Measurements from ENCODE around the gene SEMA4D. TPM values are rescaled to one million over a fixed set of nuclear protein-coding genes. Genes with fewer than 3 reads are reported as not detected.

SEMA4D gene
- total and polyA plus RNA-seq, 2 of the 13 experiments (the other 11 are each of a cell fraction or from before 2014, with no cell fraction given), result 0.13 to 0.16 TPM

- TF ChIP-seq HNF4G (IDR thresholded peaks at IDR 0.05; ENCODE audit: borderline replicate concordance, low read depth, low read length), result peak; percentile 43
- peak; percentile 60; the same call in 1 of the 2 replicates for TF ChIP-seq HNF4G (CRISPR knock-in tag; IDR thresholded peaks at IDR 0.05; ENCODE audit: borderline replicate concordance, low read depth)
- peak; percentile 92 for TF ChIP-seq SALL2 (CRISPR knock-in tag; IDR thresholded peaks at IDR 0.05)
- peak; percentile 73; the same call in 1 of the 2 replicates for TF ChIP-seq ZNF30 (CRISPR knock-in tag; IDR thresholded peaks at IDR 0.05)
- TF ChIP-seq DMAP1 (CRISPR knock-in tag; IDR thresholded peaks at IDR 0.05), result peak; percentile 100
- TF ChIP-seq, protein P1, sequence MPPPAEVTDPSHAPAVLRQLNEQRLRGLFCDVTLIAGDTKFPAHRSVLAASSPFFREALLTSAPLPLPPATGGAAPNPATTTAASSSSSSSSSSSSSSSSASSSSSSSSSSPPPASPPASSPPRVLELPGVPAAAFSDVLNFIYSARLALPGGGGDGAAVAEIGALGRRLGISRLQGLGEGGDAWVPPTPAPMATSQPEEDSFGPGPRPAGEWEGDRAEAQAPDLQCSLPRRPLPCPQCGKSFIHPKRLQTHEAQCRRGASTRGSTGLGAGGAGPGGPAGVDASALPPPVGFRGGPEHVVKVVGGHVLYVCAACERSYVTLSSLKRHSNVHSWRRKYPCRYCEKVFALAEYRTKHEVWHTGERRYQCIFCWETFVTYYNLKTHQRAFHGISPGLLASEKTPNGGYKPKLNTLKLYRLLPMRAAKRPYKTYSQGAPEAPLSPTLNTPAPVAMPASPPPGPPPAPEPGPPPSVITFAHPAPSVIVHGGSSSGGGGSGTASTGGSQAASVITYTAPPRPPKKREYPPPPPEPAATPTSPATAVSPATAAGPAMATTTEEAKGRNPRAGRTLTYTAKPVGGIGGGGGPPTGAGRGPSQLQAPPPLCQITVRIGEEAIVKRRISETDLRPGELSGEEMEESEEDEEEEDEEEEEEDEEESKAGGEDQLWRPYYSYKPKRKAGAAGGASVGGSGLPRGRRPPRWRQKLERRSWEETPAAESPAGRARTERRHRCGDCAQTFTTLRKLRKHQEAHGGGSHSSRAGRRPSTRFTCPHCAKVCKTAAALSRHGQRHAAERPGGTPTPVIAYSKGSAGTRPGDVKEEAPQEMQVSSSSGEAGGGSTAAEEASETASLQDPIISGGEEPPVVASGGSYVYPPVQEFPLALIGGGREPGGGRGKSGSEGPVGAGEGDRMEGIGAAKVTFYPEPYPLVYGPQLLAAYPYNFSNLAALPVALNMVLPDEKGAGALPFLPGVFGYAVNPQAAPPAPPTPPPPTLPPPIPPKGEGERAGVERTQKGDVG (CRISPR knock-in tag; IDR thresholded peaks at IDR 0.05; ENCODE audit: borderline replicate concordance), result peak; percentile 62; the same call in 1 of the 2 replicates
- TF ChIP-seq ZNF530 (CRISPR knock-in tag; IDR thresholded peaks at IDR 0.05; ENCODE audit: low read depth), result no peak
- TF ChIP-seq TAF15 (IDR thresholded peaks at IDR 0.05; ENCODE audit: low read depth, low read length, poor library complexity, severe bottlenecking), result no peak
- TF ChIP-seq, protein P2, sequence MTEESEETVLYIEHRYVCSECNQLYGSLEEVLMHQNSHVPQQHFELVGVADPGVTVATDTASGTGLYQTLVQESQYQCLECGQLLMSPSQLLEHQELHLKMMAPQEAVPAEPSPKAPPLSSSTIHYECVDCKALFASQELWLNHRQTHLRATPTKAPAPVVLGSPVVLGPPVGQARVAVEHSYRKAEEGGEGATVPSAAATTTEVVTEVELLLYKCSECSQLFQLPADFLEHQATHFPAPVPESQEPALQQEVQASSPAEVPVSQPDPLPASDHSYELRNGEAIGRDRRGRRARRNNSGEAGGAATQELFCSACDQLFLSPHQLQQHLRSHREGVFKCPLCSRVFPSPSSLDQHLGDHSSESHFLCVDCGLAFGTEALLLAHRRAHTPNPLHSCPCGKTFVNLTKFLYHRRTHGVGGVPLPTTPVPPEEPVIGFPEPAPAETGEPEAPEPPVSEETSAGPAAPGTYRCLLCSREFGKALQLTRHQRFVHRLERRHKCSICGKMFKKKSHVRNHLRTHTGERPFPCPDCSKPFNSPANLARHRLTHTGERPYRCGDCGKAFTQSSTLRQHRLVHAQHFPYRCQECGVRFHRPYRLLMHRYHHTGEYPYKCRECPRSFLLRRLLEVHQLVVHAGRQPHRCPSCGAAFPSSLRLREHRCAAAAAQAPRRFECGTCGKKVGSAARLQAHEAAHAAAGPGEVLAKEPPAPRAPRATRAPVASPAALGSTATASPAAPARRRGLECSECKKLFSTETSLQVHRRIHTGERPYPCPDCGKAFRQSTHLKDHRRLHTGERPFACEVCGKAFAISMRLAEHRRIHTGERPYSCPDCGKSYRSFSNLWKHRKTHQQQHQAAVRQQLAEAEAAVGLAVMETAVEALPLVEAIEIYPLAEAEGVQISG (CRISPR knock-in tag; IDR thresholded peaks at IDR 0.05), result peak; percentile 96
- TF ChIP-seq POLR2G (IDR thresholded peaks at IDR 0.05; ENCODE audit: low read depth, low read length), result peak; percentile 95
- peak; percentile 97 for TF ChIP-seq ASH2L (IDR thresholded peaks at IDR 0.05; ENCODE audit: insufficient read length, low read depth, low read length)
- TF ChIP-seq GLI4 (CRISPR knock-in tag; IDR thresholded peaks at IDR 0.05; ENCODE audit: borderline replicate concordance), result no peak
- no peak for TF ChIP-seq NAIF1 (CRISPR knock-in tag; IDR thresholded peaks at IDR 0.05; ENCODE audit: borderline replicate concordance)
- peak; percentile 65 for TF ChIP-seq HNF1B (CRISPR knock-in tag; IDR thresholded peaks at IDR 0.05)
- peak; percentile 21; the same call in 1 of the 2 replicates for TF ChIP-seq ZNF121 (CRISPR knock-in tag; IDR thresholded peaks at IDR 0.05)
- TF ChIP-seq, protein P3, sequence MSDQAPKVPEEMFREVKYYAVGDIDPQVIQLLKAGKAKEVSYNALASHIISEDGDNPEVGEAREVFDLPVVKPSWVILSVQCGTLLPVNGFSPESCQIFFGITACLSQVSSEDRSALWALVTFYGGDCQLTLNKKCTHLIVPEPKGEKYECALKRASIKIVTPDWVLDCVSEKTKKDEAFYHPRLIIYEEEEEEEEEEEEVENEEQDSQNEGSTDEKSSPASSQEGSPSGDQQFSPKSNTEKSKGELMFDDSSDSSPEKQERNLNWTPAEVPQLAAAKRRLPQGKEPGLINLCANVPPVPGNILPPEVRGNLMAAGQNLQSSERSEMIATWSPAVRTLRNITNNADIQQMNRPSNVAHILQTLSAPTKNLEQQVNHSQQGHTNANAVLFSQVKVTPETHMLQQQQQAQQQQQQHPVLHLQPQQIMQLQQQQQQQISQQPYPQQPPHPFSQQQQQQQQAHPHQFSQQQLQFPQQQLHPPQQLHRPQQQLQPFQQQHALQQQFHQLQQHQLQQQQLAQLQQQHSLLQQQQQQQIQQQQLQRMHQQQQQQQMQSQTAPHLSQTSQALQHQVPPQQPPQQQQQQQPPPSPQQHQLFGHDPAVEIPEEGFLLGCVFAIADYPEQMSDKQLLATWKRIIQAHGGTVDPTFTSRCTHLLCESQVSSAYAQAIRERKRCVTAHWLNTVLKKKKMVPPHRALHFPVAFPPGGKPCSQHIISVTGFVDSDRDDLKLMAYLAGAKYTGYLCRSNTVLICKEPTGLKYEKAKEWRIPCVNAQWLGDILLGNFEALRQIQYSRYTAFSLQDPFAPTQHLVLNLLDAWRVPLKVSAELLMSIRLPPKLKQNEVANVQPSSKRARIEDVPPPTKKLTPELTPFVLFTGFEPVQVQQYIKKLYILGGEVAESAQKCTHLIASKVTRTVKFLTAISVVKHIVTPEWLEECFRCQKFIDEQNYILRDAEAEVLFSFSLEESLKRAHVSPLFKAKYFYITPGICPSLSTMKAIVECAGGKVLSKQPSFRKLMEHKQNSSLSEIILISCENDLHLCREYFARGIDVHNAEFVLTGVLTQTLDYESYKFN (CRISPR knock-in tag; conservative IDR thresholded peaks at IDR 0.05), result peak; percentile 56; the same call in 1 of the 2 replicates
Measured at GRCh38 chr9:89318123-89319014, 179.5 kb downstream of the SEMA4D start, which contains the start of gene SECISBP2 (continued).
